Measurements from ENCODE around the gene DEFB129. TPM values are rescaled to one million over a fixed set of nuclear protein-coding genes. Genes with fewer than 3 reads are reported as not detected.

The DEFB129 gene
- total RNA-seq, 1 experiment from 2014 or later: not detected

- Histone ChIP-seq H3K18ac (ENCODE audit: insufficient read length, low read depth, low read length) (no peak overlapping the region), H3K23ac (ENCODE audit: insufficient read length, low read depth, low read length) (no peak overlapping the region), H3K79me1 (ENCODE audit: insufficient read depth, low read depth, low read length, poor library complexity, severe bottlenecking) (no peaks in the 10 kb centered on the region), H2BK12ac (ENCODE audit: insufficient read length, low read depth, low read length) (no peak overlapping the region), H3K4ac (ENCODE audit: low read depth, low read length) (no peak overlapping the region), H4K8ac (replicated peaks; ENCODE audit: insufficient read length, low read depth, low read length) (no peak overlapping the region), H3K14ac (ENCODE audit: insufficient read depth, low read length) (no peak overlapping the region), H4K20me1 (ENCODE audit: control insufficient read depth, insufficient read depth, insufficient read length) (no peaks in the 10 kb centered on the region), H2BK120ac (ENCODE audit: low read depth, low read length, poor library complexity, severe bottlenecking) (no peak overlapping the region), H3K9me3 (ENCODE audit: control insufficient read depth, low read depth, low read length) (no peaks in the 10 kb centered on the region), H2BK5ac (ENCODE audit: insufficient read length, low read length) (no peak overlapping the region), H3K23me2 (ENCODE audit: insufficient read length, low read depth, low read length, poor library complexity, severe bottlenecking) (no peaks in the 10 kb centered on the region), H3K27ac (ENCODE audit: insufficient read length, low read depth, low read length) (no peak overlapping the region), H3K27me3 (ENCODE audit: insufficient read depth, low read length) (no peaks in the 10 kb centered on the region), H3K56ac (ENCODE audit: insufficient read length, low read depth, low read length) (no peak overlapping the region), H4K5ac (ENCODE audit: insufficient read length, low read depth, low read length) (no peak overlapping the region), H3T11ph (ENCODE audit: low read length) (no peak overlapping the region), H4K91ac (ENCODE audit: insufficient read length, low read depth, low read length) (no peak overlapping the region), H3K4me1 (ENCODE audit: insufficient read depth, low read length) (0 out of 2 replicates have a peak, but pooled peaks cover 4% of the 10 kb centered on the region), H2BK20ac (ENCODE audit: low read depth, low read length, poor library complexity, severe bottlenecking) (no peak overlapping the region), H2AK5ac (ENCODE audit: insufficient read length, low read length) (no peak overlapping the region), H3K79me2 (ENCODE audit: insufficient read depth, low read length) (no peaks in the 10 kb centered on the region), H3K9ac (ENCODE audit: extremely low read depth, insufficient read length, low read length) (no peak overlapping the region), H2AFZ (ENCODE audit: low read length) (no peak overlapping the region), H3K4me2 (ENCODE audit: insufficient read depth, insufficient read length, low read length) (no peak overlapping the region), H2BK15ac (ENCODE audit: low read depth, low read length) (no peak overlapping the region)
- no peaks in the 10 kb centered on the region; the same call in 1 of the 2 replicates for H3K27me3 Mint-ChIP-seq (ENCODE audit: low read depth)
- H3K27ac Mint-ChIP-seq: no peak overlapping the region
- no peak for TF ChIP-seq CTCF (conservative IDR thresholded peaks at IDR 0.05)
- peaks cover 38 to 57% (median 39%) of the 10 kb centered on the region in 3 experiments for H3K36me3 Mint-ChIP-seq (ENCODE audit: insufficient read depth in 1 of 3, low read depth in 3 of 3)
- H3K9me3 Mint-ChIP-seq: peaks cover 2 to 6% of the 10 kb centered on the region in 2 experiments; a peak in 3 of 5 replicates
- no CpG with 5 or more reads among the region's 12 CpGs for WGBS (ENCODE audit: extremely low coverage, insufficient read length, low lambda C conversion rate)
- peak; percentile 13 for DNase-seq
- no peak overlapping the region for H3K4me3 Mint-ChIP-seq
- H3K4me1 Mint-ChIP-seq: peaks cover 5 to 7% of the 10 kb centered on the region in 2 experiments
Observed at GRCh38 chr20:276620-277495, 49.8 kb downstream of the DEFB129 start.

All from H9 (cell line).